H1 (cell line): ENCODE measurements around the gene SLC24A3. TPM values are rescaled to one million over a fixed set of nuclear protein-coding genes. Genes with fewer than 3 reads are reported as not detected.

ENCODE experiments used
- BCL11A ChIP-seq, 2 experiments: IDR thresholded peaks; one replicate each; pipeline ENCODE4 v1.6.1; 2011; ENCODE audit warnings: low read depth in 2 of 2, low read length in 2 of 2, mild to moderate bottlenecking in 2 of 2
- BRCA1 ChIP-seq: IDR thresholded peaks from 2 replicates; pipeline ENCODE4 v1.6.1; 2012; ENCODE audit warnings: low read depth, low read length, improper control_type of control experiment
- JUN ChIP-seq: IDR thresholded peaks from 2 replicates; pipeline ENCODE4 v1.6.1; 2011; ENCODE audit warnings: low read depth, mild to moderate bottlenecking, improper control_type of control experiment, low read length
- RFX5 ChIP-seq: IDR thresholded peaks from 2 replicates; pipeline ENCODE4 v1.6.1; 2011; ENCODE audit warnings: low read depth, low read length, improper control_type of control experiment, borderline replicate concordance
- TAF1 ChIP-seq: IDR thresholded peaks from 2 replicates; pipeline ENCODE4 v1.6.1; 2011; ENCODE audit warnings: mild to moderate bottlenecking, low read depth, low read length
- TBP ChIP-seq: IDR thresholded peaks from 2 replicates; pipeline ENCODE4 v1.6.1; 2011; ENCODE audit warnings: low read depth, low read length, improper control_type of control experiment
- TEAD4 ChIP-seq: IDR thresholded peaks from 2 replicates; pipeline ENCODE4 v1.6.1; 2012; ENCODE audit warnings: low read depth, low read length, inconsistent platforms, mixed read lengths
- polyA plus RNA-seq, 7 experiments: library from polyadenylated mRNA; depleted of rRNA in 3 of 7; stranded (reverse) in 5 of 7; unstranded in 2 of 7; fragments of >200 nt in 5 of 7; fragments of 200-250 nt in 2 of 7; gene quantifications; 1 replicate in 5 of 7; 2 replicates in 1 of 7; 4 replicates in 1 of 7; pipeline versions ENCODE4 v1.2.1 to v1.2.3, GENCODE V29; 2011 to 2013; ENCODE audit warnings: missing spikeins in 2 of 7, mixed read lengths in 2 of 7
- total RNA-seq: library from RNA; stranded (reverse); fragmentation: NEBNext Ultra II Directional; extraction: Animal tissue kit (Norgen Biotek cat#: 25700); gene quantifications from 2 replicates; pipeline ENCODE4 v1.2.1, GENCODE V29; 2021

Gene SLC24A3
- total and polyA plus RNA-seq, 2 of the 8 experiments (the other 6 are each of a cell fraction or from before 2014, with no cell fraction given) = 4.5 to 6.3 TPM

DNA sequence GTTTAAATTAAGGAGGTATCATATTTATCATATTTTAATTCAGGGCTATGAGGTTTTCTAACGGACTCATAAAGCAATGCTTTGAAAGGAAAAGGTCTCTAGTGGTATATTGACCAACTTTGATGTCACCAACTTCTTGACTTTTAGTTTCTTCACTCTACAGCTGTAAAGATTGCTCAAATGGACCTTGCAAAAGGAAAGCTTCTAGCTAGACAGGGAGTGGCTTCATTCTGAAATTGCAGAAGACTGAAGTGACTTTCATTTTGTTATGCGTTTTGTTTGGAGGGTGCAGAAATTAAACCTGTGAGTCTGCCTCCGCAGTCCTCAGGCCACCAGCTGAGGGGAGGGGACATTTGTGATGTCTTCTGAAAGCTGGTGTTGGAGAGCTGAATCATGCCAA, 95.7 kb downstream of the SLC24A3 start (continued):
- TF ChIP-seq BRCA1 (no peak), BCL11A (IDR thresholded peaks at IDR 0.05; ENCODE audit: low read depth in 2 of 2, low read length in 2 of 2) (no peak), TEAD4 (no peak), RFX5 (no peak), TBP (no peak), TAF1 (no peak), JUN (no peak)
